ENCODE measurements around the gene CAB39.
"Not testable (repeated sequence)": the region's sequence is repeated elsewhere in the genome, so short reads cannot be mapped to it uniquely, and the experiment has no call there.

CAB39 gene

GRCh38 chr2:230684270-230685168, 28.1 kb upstream of the CAB39 start:
- no peak for DNase-seq (ENCODE audit: low spot score)

GRCh38 chr2:230685178-230685577, 27.5 kb upstream of the CAB39 start:
- no peak for DNase-seq (ENCODE audit: low spot score)

GRCh38 chr2:230687498-230687897, 25.1 kb upstream of the CAB39 start:
- peak; percentile 64 for DNase-seq (ENCODE audit: low spot score)

- no peak for DNase-seq (ENCODE audit: low spot score)
Measured at GRCh38 chr2:230688490-230688889, 24.2 kb upstream of the CAB39 start.

- no peak for DNase-seq (ENCODE audit: low spot score)
Measured at GRCh38 chr2:230690439-230690838, 22.2 kb upstream of the CAB39 start.

- no peak for DNase-seq (ENCODE audit: low spot score)
Measured at GRCh38 chr2:230691005-230691647, 21.5 kb upstream of the CAB39 start.

- no peak for DNase-seq (ENCODE audit: low spot score)
Measured at GRCh38 chr2:230692760-230693159, 19.9 kb upstream of the CAB39 start.

GRCh38 chr2:230693411-230693810, 19.2 kb upstream of the CAB39 start:
- DNase-seq (ENCODE audit: low spot score), result no peak

- no peak for DNase-seq (ENCODE audit: low spot score)
Measured at GRCh38 chr2:230694241-230694640, 18.4 kb upstream of the CAB39 start.

GRCh38 chr2:230695551-230695950, 17.1 kb upstream of the CAB39 start:
- DNase-seq (ENCODE audit: low spot score), result no peak

- no peak for DNase-seq (ENCODE audit: low spot score)
Measured at GRCh38 chr2:230696670-230697069, 16.0 kb upstream of the CAB39 start.

GRCh38 chr2:230697676-230698075, 15.0 kb upstream of the CAB39 start:
- no peak for DNase-seq (ENCODE audit: low spot score)

- not testable (repeated sequence) for DNase-seq (ENCODE audit: low spot score)
Measured at GRCh38 chr2:230698753-230699152, 13.9 kb upstream of the CAB39 start.

GRCh38 chr2:230700447-230700846, 12.2 kb upstream of the CAB39 start:
- no peak for DNase-seq (ENCODE audit: low spot score)

GRCh38 chr2:230701308-230701707, 11.3 kb upstream of the CAB39 start:
- DNase-seq (ENCODE audit: low spot score), result no peak

- not testable (repeated sequence) for DNase-seq (ENCODE audit: low spot score)
Measured at GRCh38 chr2:230702457-230702856, 10.2 kb upstream of the CAB39 start.

GRCh38 chr2:230703514-230703913, 9.1 kb upstream of the CAB39 start:
- no peak for DNase-seq (ENCODE audit: low spot score)

- DNase-seq (ENCODE audit: low spot score), result no peak
Measured at GRCh38 chr2:230706053-230706521, 6.6 kb upstream of the CAB39 start.

- no peak for DNase-seq (ENCODE audit: low spot score)
Measured at GRCh38 chr2:230706966-230707365, 5.7 kb upstream of the CAB39 start.

- DNase-seq (ENCODE audit: low spot score), result no peak
Measured at GRCh38 chr2:230708204-230708603, 4.4 kb upstream of the CAB39 start.

- no peak for DNase-seq (ENCODE audit: low spot score)
Measured at GRCh38 chr2:230711224-230711623, 1.4 kb upstream of the CAB39 start.

- DNase-seq (ENCODE audit: low spot score), result no peak
Measured at GRCh38 chr2:230713331-230714135, 891 bp downstream of the CAB39 start.

- peak; percentile 73 for DNase-seq (ENCODE audit: low spot score)
Measured at GRCh38 chr2:230714136-230714480, 1.5 kb downstream of the CAB39 start.

Data from COLO829 (cell line).